HG02642 (cell line): ENCODE data around the gene PPARGC1A.

ENCODE experiments used
- ATAC-seq: cut with Tn5 transposase; IDR thresholded peaks from one replicate; pipeline ENCODE4 v1.9.1; 2021; ENCODE audit warnings: mild to moderate bottlenecking; ENCODE audit not compliant: unreplicated experiment, poor library complexity

The PPARGC1A gene

DNA sequence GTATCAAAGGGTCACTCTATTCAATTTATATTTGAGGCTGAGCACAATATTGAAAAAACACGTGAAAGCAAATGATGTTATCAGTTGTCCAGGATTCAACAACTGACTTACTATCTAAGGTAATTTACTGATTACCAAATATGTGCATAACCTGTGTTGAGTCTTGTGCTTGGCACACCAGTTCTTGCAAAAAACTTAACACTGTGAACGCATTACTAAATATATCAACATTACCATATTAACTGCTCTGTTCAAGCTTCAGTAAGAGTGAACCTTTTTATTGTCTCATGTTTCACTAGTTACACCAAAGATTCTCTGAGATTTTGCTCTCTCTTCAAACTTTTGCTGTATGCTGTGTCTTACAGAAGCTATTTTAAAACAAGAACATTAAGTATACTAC, 38.4 kb downstream of the PPARGC1A start:
- ATAC-seq, result no peak

DNA sequence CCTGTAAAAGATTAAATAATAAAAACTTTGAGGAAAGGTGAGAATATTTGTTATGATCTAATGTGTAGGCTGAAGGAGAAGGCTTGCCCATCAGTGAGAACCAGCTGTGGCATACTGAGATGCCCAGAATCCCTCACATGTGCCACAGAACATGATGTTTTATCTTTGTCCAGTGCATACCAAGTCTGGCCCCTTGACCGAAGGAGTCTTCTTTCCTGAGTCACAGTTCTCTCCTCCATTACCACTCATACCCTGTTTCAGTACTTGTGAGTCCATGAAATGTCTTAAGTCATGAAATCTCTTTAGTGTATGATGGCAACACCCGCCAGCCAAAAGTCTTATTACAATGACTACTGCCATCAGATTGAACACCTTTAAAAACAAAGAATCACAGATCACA, 42.7 kb downstream of the PPARGC1A start:
- no peak for ATAC-seq

DNA sequence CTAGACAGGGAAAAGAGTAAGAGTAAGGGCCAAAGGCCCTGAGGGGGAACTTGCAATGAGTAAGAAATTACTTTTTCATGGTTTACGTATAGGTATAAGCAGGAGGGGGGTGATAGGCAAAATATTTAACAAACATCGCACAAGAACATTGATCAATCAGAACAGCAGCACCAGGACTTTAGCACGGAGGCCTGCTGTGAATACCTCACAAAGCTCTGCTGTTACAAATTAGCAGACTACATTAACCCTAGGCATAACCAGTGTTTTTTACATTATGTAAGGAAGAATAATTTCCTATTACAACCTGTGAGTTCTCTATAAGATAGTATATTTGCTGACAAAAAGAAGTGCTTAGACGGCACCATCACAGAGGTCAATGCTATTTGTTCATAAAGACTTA, 44.9 kb downstream of the PPARGC1A start:
- no peak for ATAC-seq

DNA sequence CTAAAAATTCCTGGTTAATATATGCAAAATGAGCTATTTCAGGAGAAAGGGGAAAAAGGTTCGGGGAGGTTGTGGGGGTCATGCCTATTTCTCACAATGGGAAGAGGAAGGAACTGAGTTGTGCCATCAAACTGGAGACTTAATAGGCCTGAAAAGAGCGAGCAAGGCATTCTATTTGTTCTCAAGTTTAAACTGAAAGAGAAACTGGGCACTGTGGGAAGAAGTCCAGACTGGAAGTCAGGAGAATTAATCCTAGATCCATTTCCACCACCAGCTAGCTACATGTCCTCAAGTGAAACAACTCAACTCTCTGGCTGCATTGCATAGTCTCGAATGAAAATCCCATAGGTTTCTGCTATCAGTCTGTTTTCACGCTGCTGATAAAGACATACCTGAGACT, 50.6 kb downstream of the PPARGC1A start:
- no peak for ATAC-seq

DNA sequence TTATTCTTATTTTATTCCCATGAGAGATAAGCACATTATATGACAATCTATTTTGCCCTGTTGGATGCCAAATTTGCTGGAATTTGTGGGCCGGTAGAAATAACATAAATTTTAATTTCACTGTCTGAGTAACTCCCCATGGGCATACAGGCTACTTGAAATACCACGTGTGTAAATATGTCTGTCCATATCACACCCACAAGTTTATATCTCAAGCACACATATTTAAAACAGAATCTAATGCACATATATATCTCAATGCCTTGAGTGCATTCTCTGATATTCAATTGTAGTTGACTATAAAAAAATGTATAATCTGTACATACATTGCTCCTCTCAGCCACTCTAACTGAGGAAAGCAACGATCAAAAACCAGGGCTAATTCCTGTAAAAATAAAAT, 51.2 kb downstream of the PPARGC1A start:
- no peak for ATAC-seq

DNA sequence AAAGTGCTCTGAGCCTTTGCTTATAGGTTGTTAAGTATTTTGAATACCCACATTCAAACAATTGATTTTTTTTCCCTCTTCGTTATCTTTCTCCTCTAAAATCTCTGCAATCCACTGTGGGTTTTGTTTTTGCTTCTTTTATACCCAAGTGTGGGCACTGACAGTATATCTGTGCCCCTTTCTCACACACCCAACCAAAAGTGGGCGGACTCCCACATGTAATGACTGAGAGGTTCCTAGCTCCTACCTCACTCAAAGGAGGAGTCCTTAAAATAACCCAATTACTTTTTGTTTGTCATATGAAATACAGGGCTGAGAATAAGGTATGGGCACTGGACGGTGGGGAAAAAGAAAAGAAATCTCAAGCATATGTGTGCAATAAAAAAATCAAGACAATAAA, 51.7 kb downstream of the PPARGC1A start:
- no peak for ATAC-seq

DNA sequence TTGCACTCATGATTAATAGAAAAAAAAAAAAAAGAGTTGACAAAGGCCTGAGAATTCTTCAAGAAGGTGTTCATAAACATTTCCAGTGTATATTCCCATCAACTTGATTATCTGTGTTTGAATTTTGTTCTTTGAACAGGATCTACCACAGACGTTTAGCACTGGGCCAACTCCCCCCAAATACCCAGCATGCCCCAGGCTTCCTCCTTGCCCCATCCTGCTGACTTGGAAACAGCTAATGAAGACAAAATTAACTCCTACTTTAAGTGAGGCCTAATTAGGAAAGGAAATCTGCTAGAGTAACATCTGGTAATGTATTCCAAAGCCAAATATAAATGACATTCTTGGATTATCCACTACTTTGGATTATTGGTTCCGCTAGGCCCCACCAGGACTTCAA, 52.5 kb downstream of the PPARGC1A start:
- ATAC-seq, result no peak

DNA sequence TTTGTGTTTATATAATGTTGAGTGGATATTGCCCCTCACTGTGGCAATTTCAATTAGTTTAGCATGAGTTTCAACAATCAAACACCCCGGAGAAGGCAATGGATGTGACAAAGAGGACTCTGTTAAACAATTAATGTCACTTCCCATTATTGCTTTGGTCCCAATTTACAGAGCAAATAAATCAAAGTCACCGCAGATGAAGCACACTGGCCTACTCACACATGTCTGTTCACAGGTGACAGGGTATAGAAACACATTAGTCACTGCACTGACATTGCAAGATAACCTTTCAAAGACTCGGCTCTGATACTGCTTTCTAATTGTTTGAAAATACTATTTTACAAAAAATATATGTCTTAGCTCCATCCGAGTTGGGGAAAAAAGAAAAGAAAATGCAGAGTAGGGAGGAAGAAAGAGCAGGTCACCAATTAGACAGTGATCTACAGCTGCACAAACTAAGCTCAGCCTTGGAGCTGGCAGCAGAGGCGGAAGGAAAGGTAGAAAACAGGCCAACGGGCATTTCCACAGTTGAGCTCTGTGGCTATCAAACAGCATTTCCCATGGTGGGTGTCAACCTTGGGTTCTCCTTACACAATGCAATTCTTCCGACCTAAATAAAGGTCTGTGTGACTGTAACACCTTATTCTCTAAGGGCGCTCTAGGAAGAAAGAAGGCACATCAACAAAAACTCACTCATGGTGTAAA, 53.9 kb downstream of the PPARGC1A start:
- ATAC-seq, result no peak

DNA sequence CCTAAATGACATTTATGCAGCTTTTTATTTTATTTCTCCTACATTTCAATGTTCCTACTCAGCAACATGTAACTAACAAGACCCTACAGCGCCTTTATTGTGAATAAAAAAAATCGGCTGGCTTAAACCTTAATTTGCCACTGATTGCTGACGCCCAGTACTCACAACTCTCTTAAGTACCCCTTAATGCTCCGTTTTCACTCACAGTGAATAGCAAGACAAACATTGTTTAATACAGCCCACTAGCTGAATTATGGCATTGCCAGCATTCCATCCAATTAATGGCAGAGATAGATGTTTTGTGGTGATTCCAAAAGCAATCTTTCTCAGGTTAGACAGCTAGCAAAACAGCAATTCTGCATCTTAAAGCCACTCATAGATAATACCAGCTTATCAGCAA, 61.1 kb downstream of the PPARGC1A start:
- no peak for ATAC-seq

DNA sequence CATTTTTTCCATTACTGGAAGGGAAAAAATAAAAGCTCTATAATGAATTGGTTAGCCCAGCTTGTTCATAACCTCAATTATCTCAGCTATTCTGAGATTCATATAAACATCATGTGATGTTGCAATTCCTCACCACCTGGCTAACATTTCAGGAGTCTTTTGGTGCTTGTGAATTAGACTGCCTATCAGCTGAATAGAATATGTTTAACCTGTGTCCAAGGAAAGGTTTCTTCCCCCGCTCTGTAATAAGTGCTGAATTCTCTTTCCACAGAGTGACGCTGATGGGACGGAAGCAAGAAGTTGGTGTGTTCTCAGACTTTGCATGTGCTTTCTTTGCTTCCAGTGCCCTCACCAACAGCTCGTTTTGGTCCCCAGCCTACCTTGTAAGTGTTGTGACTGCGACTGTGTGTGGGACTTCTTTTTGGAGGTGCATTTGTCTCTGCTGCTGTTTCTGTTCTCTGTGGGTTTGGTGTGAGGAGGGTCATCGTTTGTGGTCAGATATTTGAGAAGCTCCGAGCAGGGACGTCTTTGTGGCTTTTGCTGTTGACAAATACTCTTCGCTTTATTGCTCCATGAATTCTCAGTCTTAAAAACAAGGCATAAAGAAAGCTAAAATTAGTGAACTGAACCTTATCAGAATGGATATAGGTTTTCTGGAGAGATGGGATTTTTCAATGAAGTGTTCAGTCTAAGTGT, 61.7 kb downstream of the PPARGC1A start:
- no peak for ATAC-seq

DNA sequence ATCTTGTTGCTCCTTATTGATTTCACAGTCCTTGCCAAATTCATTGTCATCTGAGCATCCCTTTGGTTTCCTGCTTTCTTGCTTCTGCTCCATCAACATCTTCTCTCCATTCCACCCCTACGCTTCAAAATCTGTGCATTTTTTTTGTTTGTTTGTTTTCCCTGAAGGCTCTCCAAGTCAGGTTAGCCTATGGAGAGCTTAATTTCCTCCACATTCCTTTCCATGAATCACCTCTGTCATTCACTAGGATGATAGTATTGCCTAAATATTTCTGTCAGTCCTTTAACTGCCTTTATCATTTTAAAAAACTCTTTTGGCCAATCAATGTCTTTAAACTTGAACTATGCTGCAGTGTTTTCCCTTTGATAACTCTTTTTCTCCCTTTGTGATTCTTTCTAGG, 67.7 kb downstream of the PPARGC1A start:
- ATAC-seq, result no peak

DNA sequence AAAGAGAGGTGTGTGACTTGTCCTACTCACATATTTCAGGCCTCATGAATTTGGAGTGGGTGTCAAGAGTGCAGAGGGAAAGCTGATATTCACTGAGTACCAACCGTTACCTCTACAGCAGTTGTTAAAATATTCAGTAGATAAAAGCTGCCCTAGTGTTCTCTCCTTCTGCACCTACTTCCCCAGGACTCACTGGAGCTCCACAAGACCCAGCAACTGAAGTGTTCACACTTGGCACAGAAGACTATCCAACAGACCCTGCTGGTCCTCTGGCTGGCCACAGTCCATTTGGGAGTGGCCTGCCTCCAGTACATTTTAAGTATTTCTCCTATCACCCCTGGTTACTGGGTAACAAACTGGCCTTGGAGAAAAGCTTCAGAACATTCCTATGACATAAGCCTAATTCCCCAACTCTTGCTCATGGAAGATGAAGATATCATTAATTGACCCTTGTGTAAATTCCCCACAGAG, 70.8 kb downstream of the PPARGC1A start:
- ATAC-seq, result no peak

DNA sequence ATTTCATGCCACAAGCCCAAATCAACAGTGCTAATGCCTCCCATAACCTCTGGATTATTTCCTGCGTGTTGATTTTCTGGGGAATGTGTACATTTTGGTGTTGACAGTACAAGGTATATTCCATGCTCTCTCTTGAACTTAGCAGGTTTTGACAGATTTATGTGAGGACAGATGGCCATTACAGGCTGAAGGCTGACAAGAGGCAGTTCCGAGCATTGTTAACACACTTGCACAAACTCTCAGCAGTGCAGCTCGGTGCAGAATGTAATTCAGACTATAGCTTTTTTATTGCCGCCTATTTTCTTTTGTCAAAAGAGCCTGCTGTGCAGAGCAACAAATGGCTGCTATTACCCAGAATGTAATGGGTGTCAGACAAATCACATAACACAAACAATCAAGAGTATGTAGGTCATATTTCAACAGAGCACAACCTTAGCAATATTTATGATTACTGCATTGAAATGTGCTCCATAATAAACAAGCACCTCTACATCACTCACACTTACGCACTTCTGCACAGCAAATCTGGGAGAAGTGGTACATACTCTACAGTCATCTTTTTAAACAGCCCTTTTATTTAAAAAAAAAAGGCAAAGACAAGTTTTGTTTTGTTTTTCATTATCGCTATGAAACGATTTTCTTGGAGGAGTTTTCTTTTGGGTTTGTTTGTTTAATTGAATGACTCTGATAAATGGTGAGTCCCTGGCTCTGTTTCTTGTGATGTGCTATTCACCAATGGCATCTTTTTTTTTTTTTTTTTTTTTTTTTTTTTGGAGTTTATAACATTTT, 71.6 kb downstream of the PPARGC1A start:
- ATAC-seq, result no peak

DNA sequence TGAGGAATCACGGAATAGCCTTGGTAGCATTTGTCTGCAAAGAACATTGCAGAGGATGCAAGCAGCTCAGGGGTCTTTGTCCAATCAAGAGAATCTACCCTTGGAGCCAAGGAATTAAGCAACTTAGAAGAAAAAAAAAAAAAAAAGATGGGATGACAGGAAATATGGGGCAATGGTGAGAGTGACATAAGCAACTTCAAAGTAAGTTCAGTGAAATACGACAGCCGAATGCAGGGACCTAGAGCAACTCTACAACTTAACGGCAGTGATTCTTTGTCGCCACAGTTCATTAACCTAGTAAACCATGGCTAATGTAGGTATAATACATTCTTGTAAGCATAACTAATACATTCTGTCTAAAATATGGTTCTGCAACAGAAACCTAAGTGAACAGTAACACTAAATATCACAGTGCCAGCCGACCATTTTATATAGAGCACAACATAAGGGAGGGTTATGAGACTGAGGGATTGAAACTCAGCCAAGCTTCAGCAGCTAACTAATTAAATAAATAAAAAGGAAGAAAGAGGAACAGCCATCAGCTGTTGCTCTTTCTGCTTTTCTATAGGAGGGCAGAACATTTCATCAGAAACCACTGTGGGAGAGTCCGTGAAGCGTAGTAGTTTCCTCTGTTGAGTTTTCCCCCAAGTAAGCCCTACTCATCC, 74.7 kb downstream of the PPARGC1A start:
- no peak for ATAC-seq

DNA sequence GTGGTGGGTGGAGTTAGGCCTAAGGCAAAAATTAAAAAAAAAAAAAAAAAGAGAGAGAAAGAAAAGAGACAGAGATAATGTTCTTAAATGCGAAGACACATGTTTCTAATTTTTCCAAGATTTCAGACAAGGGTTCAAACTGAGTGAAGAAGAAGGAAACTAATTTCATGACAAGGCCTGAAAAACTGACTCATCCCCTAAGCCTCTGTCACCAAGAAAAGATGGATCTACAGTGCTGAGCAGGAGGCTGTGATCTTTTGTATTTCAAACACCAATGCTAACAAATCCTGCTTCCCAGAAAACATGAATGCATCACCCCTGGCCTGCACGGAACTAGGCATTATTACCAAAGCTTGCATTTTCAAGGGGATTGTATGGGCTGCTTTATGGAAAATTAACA, 75.3 kb downstream of the PPARGC1A start:
- no peak for ATAC-seq

DNA sequence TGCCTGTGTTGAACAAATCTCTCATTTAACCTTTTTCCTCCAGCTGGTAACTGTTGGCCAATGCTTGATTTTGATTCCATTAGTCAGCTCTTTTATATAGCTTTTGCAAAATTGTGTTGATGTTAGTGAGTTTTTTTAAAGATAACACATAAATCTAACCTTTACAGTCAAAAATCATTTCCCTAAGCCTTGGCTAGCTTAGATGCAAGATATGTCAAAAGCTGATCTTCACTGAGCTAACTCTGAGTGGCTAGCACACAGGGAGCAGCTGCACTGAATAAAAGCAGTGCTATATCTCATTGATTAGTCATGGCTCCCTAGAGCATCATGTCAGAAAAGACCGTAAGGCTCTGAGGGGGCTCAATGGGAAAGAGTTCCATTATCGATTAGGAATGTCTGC, 78.7 kb downstream of the PPARGC1A start:
- no peak for ATAC-seq

DNA sequence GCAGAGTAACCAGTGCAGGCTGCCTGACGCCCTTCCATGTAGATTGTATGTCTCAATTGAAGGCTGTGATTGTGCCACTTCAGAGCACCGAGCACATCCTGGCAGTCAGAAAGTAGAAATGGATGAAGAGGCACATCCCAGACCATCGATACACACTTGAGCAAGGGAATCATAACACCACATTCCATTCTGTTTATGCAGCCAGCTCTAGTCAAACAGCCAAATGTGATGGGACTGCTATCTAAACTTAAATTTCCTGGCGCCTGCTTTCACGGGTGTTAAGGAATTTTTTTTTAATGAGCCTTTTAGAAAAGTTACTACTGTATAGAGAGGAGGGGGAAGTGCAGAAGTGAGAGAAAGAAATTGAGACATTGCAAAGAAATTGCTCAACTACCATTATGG, 84.4 kb downstream of the PPARGC1A start:
- ATAC-seq, result no peak

DNA sequence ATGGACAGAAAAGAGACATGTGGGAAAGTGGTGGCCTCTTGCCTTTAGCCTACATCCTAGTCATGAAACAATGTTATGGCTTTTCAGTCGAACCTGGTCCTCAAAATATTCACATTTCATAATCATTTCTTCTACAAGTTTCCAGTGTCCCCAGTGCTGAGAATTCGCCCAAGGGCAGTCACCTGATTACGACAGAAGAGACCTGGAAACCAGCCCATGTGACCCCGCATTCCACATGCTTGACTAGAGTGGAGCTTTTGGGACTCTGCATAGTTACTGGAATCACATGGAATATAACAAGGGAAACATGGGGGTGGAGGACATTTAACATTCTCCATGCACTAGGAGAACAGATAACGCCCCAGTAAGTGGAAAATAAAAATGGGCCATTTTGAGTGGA, 100.1 kb downstream of the PPARGC1A start:
- ATAC-seq, result no peak

DNA sequence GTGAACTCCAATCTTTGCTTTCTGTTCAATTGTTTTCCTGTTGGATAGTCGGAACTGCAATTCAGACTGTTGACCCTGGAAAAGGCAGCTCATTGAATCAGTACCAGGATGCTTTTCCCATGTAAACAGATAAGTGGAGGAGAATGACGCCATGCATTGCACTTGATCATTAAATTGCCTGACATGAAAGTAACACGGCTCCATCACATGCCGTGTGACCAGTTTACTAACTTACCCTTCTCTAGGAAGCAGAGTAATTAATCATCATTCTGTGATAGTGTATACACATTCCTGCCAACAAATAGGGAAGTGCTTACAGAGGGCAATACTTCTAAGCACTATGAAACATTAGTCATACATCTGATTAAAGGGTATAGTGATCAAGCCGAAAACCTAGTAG, 101.4 kb downstream of the PPARGC1A start:
- ATAC-seq, result no peak

DNA sequence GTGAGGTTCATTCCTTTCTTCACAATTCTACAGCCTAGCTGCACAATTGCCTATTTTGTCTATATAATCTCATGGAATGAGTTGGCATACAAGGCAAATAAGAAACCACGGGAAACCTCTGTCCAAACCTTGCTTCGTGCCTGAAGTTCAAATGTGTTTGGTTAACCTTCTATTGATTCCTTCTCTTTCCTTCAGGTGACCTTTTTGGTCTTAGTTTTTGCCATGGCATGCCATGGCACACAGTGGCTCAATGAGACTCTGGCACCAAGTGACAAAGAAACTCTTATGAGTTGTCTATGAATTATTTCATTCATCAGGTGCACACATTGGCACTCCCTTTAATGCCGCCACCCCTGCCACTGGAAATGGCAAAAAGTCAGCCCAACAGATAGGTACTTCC, 101.8 kb downstream of the PPARGC1A start:
- ATAC-seq, result no peak
